K562 (cell line): ENCODE measurements around the gene PPARG. TPM values are rescaled to one million over a fixed set of nuclear protein-coding genes. Genes with fewer than 3 reads are reported as not detected.

ENCODE experiments used
- KHSRP ChIP-seq: fragments of 450-650 bp; IDR thresholded peaks from 2 replicates; pipeline ENCODE4 v1.6.1; 2017
- SMARCE1 ChIP-seq: fragments of 450-650 bp; IDR thresholded peaks from 2 replicates; pipeline ENCODE4 v1.7.1; 2016; ENCODE audit warnings: mild to moderate bottlenecking
- ZNF79 ChIP-seq: fragments of 250-450 bp; sonication (Bioruptor Pico); IDR thresholded peaks from 2 replicates; pipeline ENCODE4 v1.4.0; 2020; ENCODE audit warnings: low read depth, mild to moderate bottlenecking, moderate library complexity
- polyA plus RNA-seq, 8 experiments: library from polyadenylated mRNA; depleted of rRNA in 4 of 8; stranded (reverse) in 5 of 8; unstranded in 3 of 8; fragments of >200 nt; fragmentation: Nextera tagmentation in 2 of 8; fragmentation: Illumina TruSeq in 1 of 8; extraction: Ambion mirVana in 2 of 8; extraction: Trizol in 1 of 8; gene quantifications; 2 replicates each; pipeline versions ENCODE4 v1.2.1 to v1.2.3, GENCODE V29; 2011 to 2014; ENCODE audit warnings: inconsistent platforms in 1 of 8, missing spikeins in 1 of 8
- total RNA-seq, 7 experiments: library from RNA; depleted of rRNA in 6 of 7; stranded (reverse); fragments of >200 nt in 6 of 7; fragmentation: Illumina TruSeq in 2 of 7; extraction: Trizol in 2 of 7; gene quantifications; 2 replicates each; pipeline versions ENCODE4 v1.2.1 to v1.2.3, GENCODE V29; 2011 to 2021; ENCODE audit warnings: low replicate concordance in 1 of 7
- TF ChIP-seq, protein P1 (sequence below): fragments of 450-650 bp; formaldehyde crosslinking; IDR thresholded peaks from 2 replicates; pipeline ENCODE4 v1.4.0; 2022; ENCODE audit warnings: missing genetic modification characterization
- TF ChIP-seq, protein P2 (sequence below): fragments of 450-650 bp; formaldehyde crosslinking; conservative IDR thresholded peaks from 2 replicates; pipeline ENCODE4 v1.4.0; 2022; ENCODE audit warnings: mild to moderate bottlenecking, missing genetic modification characterization
- TF ChIP-seq, protein P3 (sequence below): IDR thresholded peaks from 2 replicates; pipeline ENCODE4 v1.6.1; 2014; ENCODE audit warnings: antibody characterized with exemption
- TF ChIP-seq, protein P4 (sequence below): fragments of 450-650 bp; IDR thresholded peaks from 2 replicates; pipeline ENCODE4 v1.6.1; 2016; ENCODE audit warnings: antibody characterized with exemption
- TF ChIP-seq, protein P5 (sequence below): sonication (generic); formaldehyde crosslinking; IDR thresholded peaks from 2 replicates; pipeline ENCODE4 v1.8.0; 2022; ENCODE audit warnings: mild to moderate bottlenecking, missing genetic modification reagents

PPARG gene
- total and polyA plus RNA-seq, 9 of the 15 experiments (the other 6 are each of a cell fraction or from before 2014, with no cell fraction given): not detected

DNA sequence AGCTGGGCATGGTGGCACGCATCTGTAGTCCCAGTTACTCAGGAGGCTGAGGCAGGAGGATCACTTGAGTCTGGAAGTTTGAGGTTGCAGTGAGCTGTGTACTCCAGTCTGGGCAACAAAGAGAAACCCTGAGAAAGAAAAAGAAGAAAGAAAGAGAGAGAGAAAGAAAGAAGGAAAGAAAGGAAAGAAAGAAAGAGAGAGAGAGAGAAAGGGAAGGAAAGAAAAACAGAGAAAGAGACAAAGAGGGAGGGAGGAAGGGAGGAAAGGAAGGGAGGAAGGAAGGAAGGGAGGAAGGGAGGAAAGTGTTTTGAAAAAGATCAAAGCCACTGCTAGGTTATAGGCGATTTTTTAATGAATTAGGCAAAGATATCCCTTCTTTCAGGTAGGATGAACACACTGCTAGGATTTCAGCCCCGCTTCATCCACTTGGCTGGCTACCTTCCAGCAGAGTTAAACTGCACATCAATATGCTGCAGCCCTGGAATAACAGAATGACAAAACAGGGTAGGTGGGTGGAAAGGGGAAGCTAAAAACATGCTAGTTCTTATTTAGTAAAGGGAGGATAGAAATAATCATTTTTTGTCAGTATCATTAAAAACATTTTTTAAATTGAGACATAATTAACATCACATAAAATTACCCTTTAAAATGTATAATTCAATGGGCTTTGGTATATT lies 12.8 kb upstream of the PPARG start (continued):
- TF ChIP-seq, protein P1, sequence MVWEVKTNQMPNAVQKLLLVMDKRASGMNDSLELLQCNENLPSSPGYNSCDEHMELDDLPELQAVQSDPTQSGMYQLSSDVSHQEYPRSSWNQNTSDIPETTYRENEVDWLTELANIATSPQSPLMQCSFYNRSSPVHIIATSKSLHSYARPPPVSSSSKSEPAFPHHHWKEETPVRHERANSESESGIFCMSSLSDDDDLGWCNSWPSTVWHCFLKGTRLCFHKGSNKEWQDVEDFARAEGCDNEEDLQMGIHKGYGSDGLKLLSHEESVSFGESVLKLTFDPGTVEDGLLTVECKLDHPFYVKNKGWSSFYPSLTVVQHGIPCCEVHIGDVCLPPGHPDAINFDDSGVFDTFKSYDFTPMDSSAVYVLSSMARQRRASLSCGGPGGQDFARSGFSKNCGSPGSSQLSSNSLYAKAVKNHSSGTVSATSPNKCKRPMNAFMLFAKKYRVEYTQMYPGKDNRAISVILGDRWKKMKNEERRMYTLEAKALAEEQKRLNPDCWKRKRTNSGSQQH (CRISPR knock-in tag): 0 out of 2 replicates have a peak, but pooled peaks have one; percentile 16
- no peak for TF ChIP-seq ZNF79 (CRISPR knock-in tag)
- TF ChIP-seq, protein P2, sequence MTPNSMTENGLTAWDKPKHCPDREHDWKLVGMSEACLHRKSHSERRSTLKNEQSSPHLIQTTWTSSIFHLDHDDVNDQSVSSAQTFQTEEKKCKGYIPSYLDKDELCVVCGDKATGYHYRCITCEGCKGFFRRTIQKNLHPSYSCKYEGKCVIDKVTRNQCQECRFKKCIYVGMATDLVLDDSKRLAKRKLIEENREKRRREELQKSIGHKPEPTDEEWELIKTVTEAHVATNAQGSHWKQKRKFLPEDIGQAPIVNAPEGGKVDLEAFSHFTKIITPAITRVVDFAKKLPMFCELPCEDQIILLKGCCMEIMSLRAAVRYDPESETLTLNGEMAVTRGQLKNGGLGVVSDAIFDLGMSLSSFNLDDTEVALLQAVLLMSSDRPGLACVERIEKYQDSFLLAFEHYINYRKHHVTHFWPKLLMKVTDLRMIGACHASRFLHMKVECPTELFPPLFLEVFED (CRISPR knock-in tag): 0 out of 2 replicates have a peak, but pooled peaks have one; percentile 13
- TF ChIP-seq, protein P3, sequence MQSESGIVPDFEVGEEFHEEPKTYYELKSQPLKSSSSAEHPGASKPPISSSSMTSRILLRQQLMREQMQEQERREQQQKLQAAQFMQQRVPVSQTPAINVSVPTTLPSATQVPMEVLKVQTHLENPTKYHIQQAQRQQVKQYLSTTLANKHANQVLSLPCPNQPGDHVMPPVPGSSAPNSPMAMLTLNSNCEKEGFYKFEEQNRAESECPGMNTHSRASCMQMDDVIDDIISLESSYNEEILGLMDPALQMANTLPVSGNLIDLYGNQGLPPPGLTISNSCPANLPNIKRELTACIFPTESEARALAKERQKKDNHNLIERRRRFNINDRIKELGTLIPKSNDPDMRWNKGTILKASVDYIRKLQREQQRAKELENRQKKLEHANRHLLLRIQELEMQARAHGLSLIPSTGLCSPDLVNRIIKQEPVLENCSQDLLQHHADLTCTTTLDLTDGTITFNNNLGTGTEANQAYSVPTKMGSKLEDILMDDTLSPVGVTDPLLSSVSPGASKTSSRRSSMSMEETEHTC: no peak
- TF ChIP-seq SMARCE1: no peak
- TF ChIP-seq, protein P4, sequence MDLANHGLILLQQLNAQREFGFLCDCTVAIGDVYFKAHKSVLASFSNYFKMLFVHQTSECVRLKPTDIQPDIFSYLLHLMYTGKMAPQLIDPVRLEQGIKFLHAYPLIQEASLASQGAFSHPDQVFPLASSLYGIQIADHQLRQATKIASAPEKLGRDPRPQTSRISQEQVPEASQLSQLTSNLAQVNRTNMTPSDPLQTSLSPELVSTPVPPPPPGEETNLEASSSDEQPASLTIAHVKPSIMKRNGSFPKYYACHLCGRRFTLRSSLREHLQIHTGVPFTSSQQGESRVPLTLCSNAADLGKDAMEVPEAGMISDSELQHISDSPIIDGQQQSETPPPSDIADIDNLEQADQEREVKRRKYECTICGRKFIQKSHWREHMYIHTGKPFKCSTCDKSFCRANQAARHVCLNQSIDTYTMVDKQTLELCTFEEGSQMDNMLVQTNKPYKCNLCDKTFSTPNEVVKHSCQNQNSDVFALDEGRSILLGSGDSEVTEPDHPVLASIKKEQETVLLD: no peak
- TF ChIP-seq KHSRP: no peak
- TF ChIP-seq, protein P5, sequence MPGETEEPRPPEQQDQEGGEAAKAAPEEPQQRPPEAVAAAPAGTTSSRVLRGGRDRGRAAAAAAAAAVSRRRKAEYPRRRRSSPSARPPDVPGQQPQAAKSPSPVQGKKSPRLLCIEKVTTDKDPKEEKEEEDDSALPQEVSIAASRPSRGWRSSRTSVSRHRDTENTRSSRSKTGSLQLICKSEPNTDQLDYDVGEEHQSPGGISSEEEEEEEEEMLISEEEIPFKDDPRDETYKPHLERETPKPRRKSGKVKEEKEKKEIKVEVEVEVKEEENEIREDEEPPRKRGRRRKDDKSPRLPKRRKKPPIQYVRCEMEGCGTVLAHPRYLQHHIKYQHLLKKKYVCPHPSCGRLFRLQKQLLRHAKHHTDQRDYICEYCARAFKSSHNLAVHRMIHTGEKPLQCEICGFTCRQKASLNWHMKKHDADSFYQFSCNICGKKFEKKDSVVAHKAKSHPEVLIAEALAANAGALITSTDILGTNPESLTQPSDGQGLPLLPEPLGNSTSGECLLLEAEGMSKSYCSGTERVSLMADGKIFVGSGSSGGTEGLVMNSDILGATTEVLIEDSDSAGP (CRISPR knock-in tag): no peak
